GM18909 (cell line): Measurements from ENCODE around the gene CFHR3.
"Not testable (repeated sequence)": the region's sequence is repeated elsewhere in the genome, so short reads cannot be mapped to it uniquely, and the experiment has no call there.

Source experiments
- ATAC-seq: cut with Tn5 transposase; IDR thresholded peaks from one replicate; pipeline ENCODE4 v1.9.1; 2021; ENCODE audit warnings: mild to moderate bottlenecking; ENCODE audit not compliant: unreplicated experiment, poor library complexity

CFHR3 gene

GRCh38 chr1:196774603-196775002 lies at the start of gene CFHR3:
Gene CFHR3 (plus strand): TSS chr1:196774840. CDS start chr1:196774887, 47 bp downstream.
- ATAC-seq: peak; percentile 97

GRCh38 chr1:196732526-196732925 lies 42.1 kb upstream of the CFHR3 start:
- ATAC-seq: no peak

- no peak for ATAC-seq
Measured at GRCh38 chr1:196733091-196733970, 41.3 kb upstream of the CFHR3 start.

GRCh38 chr1:196734006-196734405 lies 40.6 kb upstream of the CFHR3 start:
- ATAC-seq: no peak

GRCh38 chr1:196734460-196734859 lies 40.2 kb upstream of the CFHR3 start:
- no peak for ATAC-seq

- ATAC-seq: no peak
Measured at GRCh38 chr1:196738730-196739129, 35.9 kb upstream of the CFHR3 start.

- ATAC-seq: not testable (repeated sequence)
Measured at GRCh38 chr1:196743244-196743643, 31.4 kb upstream of the CFHR3 start.

GRCh38 chr1:196765019-196765740 lies 9.5 kb upstream of the CFHR3 start:
- ATAC-seq: not testable (repeated sequence)

GRCh38 chr1:196769823-196770222 lies 4.8 kb upstream of the CFHR3 start:
- ATAC-seq: not testable (repeated sequence)

- no peak for ATAC-seq
Measured at GRCh38 chr1:196773713-196774112, 927 bp upstream of the CFHR3 start.

GRCh38 chr1:196774175-196774574 lies 465 bp upstream of the CFHR3 start:
- no peak for ATAC-seq

- ATAC-seq: no peak
Measured at GRCh38 chr1:196777603-196778002, 3.0 kb downstream of the CFHR3 start.

- ATAC-seq: no peak
Measured at GRCh38 chr1:196779093-196779492, 4.5 kb downstream of the CFHR3 start.

GRCh38 chr1:196791252-196791651 lies 16.6 kb downstream of the CFHR3 start:
- ATAC-seq: not testable (repeated sequence)

- ATAC-seq: not testable (repeated sequence)
Measured at GRCh38 chr1:196794103-196794502, 19.5 kb downstream of the CFHR3 start.

- ATAC-seq: no peak
Measured at GRCh38 chr1:196797891-196798290, 23.3 kb downstream of the CFHR3 start.

- not testable (repeated sequence) for ATAC-seq
Measured at GRCh38 chr1:196801920-196802319, 27.3 kb downstream of the CFHR3 start.

- ATAC-seq: no peak
Measured at GRCh38 chr1:196808529-196809235, 34.0 kb downstream of the CFHR3 start.

- not testable (repeated sequence) for ATAC-seq
Measured at GRCh38 chr1:196817442-196817841, 42.8 kb downstream of the CFHR3 start.

GRCh38 chr1:196819531-196819930 lies 44.9 kb downstream of the CFHR3 start, which contains the start of gene CFHR1:
Gene CFHR1 (plus strand): TSS chr1:196819731. CDS start chr1:196819845, 114 bp downstream.
- ATAC-seq: not testable (repeated sequence)

- ATAC-seq: peak; percentile 89
Measured at GRCh38 chr1:196827860-196828259, 53.2 kb downstream of the CFHR3 start.
